HepG2 (cell line): ENCODE measurements around the gene DPY19L1. TPM values are rescaled to one million over a fixed set of nuclear protein-coding genes. Genes with fewer than 3 reads are reported as not detected.

Experiments used
- ATRX ChIP-seq: sonication (generic); formaldehyde crosslinking; IDR thresholded peaks from 2 replicates; pipeline ENCODE4 v1.4.0; 2020; ENCODE audit warnings: missing genetic modification reagents, borderline replicate concordance
- CBX5 ChIP-seq: sonication (generic); formaldehyde crosslinking; IDR thresholded peaks from 2 replicates; pipeline ENCODE4 v1.4.0; 2020; ENCODE audit warnings: missing genetic modification reagents, borderline replicate concordance
- CERS6 ChIP-seq: sonication (generic); formaldehyde crosslinking; IDR thresholded peaks from 2 replicates; pipeline ENCODE4 v1.5.0; 2020; ENCODE audit warnings: missing genetic modification reagents
- E2F5 ChIP-seq: sonication (generic); formaldehyde crosslinking; conservative IDR thresholded peaks from 2 replicates; pipeline ENCODE4 v1.4.0; 2020; ENCODE audit warnings: missing genetic modification reagents
- FOXJ3 ChIP-seq: sonication (generic); formaldehyde crosslinking; IDR thresholded peaks from 2 replicates; pipeline ENCODE4 v1.4.0; 2020; ENCODE audit warnings: missing genetic modification reagents, mild to moderate bottlenecking, borderline replicate concordance
- GZF1 ChIP-seq: sonication (generic); formaldehyde crosslinking; IDR thresholded peaks from 2 replicates; pipeline ENCODE4 v1.5.1; 2020; ENCODE audit warnings: mild to moderate bottlenecking, missing genetic modification reagents
- HOXD1 ChIP-seq: sonication (generic); formaldehyde crosslinking; IDR thresholded peaks from 2 replicates; pipeline ENCODE4 v1.5.0; 2020; ENCODE audit warnings: missing genetic modification reagents
- LRRFIP1 ChIP-seq: sonication (generic); formaldehyde crosslinking; conservative IDR thresholded peaks from 2 replicates; pipeline ENCODE4 v1.4.0; 2020; ENCODE audit warnings: missing genetic modification reagents
- MTA1 ChIP-seq: sonication (generic); formaldehyde crosslinking; IDR thresholded peaks from 2 replicates; pipeline ENCODE4 v1.4.0; 2020; ENCODE audit warnings: missing genetic modification reagents, mild to moderate bottlenecking, borderline replicate concordance
- NR2F6 ChIP-seq, 2 experiments: IDR thresholded peaks; 2 replicates each; pipeline ENCODE4 v1.6.1; 2016; ENCODE audit warnings: antibody characterized with exemption in 1 of 2, mild to moderate bottlenecking in 1 of 2
- NR3C1 ChIP-seq: sonication (generic); formaldehyde crosslinking; IDR thresholded peaks from 2 replicates; pipeline ENCODE4 v1.4.0; 2020; ENCODE audit warnings: missing genetic modification reagents
- PLSCR1 ChIP-seq: sonication (generic); formaldehyde crosslinking; IDR thresholded peaks from 2 replicates; pipeline ENCODE4 v1.5.0; 2020; ENCODE audit warnings: missing genetic modification reagents, mild to moderate bottlenecking, borderline replicate concordance
- ZBTB14 ChIP-seq: sonication (generic); formaldehyde crosslinking; IDR thresholded peaks from 2 replicates; pipeline ENCODE4 v1.4.0; 2020; ENCODE audit warnings: missing genetic modification reagents
- ZNF512B ChIP-seq: sonication (generic); formaldehyde crosslinking; IDR thresholded peaks from 2 replicates; pipeline ENCODE4 v1.5.1; 2020; ENCODE audit warnings: missing genetic modification reagents, mild to moderate bottlenecking, borderline replicate concordance
- ZNF570 ChIP-seq: sonication (generic); formaldehyde crosslinking; IDR thresholded peaks from 2 replicates; pipeline ENCODE4 v1.4.0; 2020; ENCODE audit warnings: mild to moderate bottlenecking, missing genetic modification reagents, borderline replicate concordance
- ZNF576 ChIP-seq: sonication (generic); formaldehyde crosslinking; IDR thresholded peaks from 2 replicates; pipeline ENCODE4 v1.4.0; 2020; ENCODE audit warnings: mild to moderate bottlenecking, missing genetic modification reagents
- ZNF691 ChIP-seq: sonication (generic); formaldehyde crosslinking; IDR thresholded peaks from 2 replicates; pipeline ENCODE4 v1.4.0; 2020; ENCODE audit warnings: missing genetic modification reagents, low read depth, mild to moderate bottlenecking, borderline replicate concordance
- polyA plus RNA-seq, 8 experiments: library from polyadenylated mRNA; depleted of rRNA in 3 of 8; stranded (reverse) in 7 of 8; unstranded in 1 of 8; fragments of >200 nt; fragmentation: Illumina TruSeq in 4 of 8; extraction: Trizol in 4 of 8; gene quantifications; 2 replicates each; pipeline versions ENCODE4 v1.2.1 to v1.2.3, GENCODE V29; 2011 to 2016; ENCODE audit warnings: low read depth in 4 of 8, missing spikeins in 1 of 8, mixed read lengths in 1 of 8; ENCODE audit not compliant: insufficient read depth in 1 of 8
- total RNA-seq, 5 experiments: library from RNA; depleted of rRNA; stranded (reverse); fragments of >200 nt; fragmentation: Illumina TruSeq; extraction: Trizol; gene quantifications; 2 replicates each; pipeline ENCODE4 v1.2.3, GENCODE V29; 2016; ENCODE audit warnings: low read depth in 1 of 5

The DPY19L1 gene
- total and polyA plus RNA-seq, 2 of the 13 experiments (the other 11 are each of a cell fraction or from before 2014, with no cell fraction given), result 18.9 to 32.6 TPM

GRCh38 chr7:35037526-35038341, 449 bp upstream of the DPY19L1 start (continued):
- no peak for TF ChIP-seq HOXD1 (CRISPR knock-in tag)
- no peak for TF ChIP-seq ZNF512B
- no peak for TF ChIP-seq MTA1
- no peak for TF ChIP-seq NR3C1 (CRISPR knock-in tag)
- no peak for TF ChIP-seq ZNF570 (CRISPR knock-in tag)
- TF ChIP-seq FOXJ3 (CRISPR knock-in tag), result no peak
- no peak for TF ChIP-seq ZNF576 (CRISPR knock-in tag)
- TF ChIP-seq ATRX (CRISPR knock-in tag), result no peak
- TF ChIP-seq E2F5 (CRISPR knock-in tag), result no peak
- TF ChIP-seq CBX5 (CRISPR knock-in tag), result no peak; the same call in 1 of the 2 replicates
- peak; percentile 75 for TF ChIP-seq ZBTB14 (CRISPR knock-in tag)
- 0 out of 2 replicates have a peak, but pooled peaks have one; percentile 32 for TF ChIP-seq ZNF691 (CRISPR knock-in tag)
- TF ChIP-seq LRRFIP1, result no peak
- TF ChIP-seq PLSCR1 (CRISPR knock-in tag), result no peak
- TF ChIP-seq CERS6 (CRISPR knock-in tag), result no peak
- TF ChIP-seq NR2F6 (IDR thresholded peaks at IDR 0.05), result no peak
- no peak for TF ChIP-seq NR2F6 (CRISPR knock-in tag; IDR thresholded peaks at IDR 0.05)
- no peak for TF ChIP-seq GZF1
